ENCODE data around the gene SH2D3C.

DNA sequence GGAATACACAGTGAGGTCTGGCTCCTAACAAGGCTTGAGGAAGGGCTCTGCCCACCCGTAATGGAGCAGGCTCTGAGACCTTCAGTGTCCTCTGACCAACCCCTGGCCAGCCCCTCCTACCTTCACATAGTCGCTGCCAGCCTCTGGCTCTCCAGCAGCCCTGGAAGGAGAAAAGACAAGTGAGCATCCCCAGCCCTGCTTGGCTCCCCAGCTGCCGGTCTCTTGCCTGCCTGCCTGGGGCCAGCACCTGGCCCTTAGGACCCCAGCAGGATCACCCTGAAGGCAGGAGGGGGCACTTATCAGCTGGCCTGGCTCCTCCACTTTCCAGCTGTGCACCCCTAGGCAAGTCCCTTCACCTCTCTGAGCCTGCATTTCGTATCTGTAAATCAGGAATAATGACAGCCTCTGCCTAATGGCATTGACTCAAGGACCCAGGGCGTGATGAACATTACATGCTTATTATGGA lies 16.9 kb downstream of the SH2D3C start:
- TF ChIP-seq, protein P1, sequence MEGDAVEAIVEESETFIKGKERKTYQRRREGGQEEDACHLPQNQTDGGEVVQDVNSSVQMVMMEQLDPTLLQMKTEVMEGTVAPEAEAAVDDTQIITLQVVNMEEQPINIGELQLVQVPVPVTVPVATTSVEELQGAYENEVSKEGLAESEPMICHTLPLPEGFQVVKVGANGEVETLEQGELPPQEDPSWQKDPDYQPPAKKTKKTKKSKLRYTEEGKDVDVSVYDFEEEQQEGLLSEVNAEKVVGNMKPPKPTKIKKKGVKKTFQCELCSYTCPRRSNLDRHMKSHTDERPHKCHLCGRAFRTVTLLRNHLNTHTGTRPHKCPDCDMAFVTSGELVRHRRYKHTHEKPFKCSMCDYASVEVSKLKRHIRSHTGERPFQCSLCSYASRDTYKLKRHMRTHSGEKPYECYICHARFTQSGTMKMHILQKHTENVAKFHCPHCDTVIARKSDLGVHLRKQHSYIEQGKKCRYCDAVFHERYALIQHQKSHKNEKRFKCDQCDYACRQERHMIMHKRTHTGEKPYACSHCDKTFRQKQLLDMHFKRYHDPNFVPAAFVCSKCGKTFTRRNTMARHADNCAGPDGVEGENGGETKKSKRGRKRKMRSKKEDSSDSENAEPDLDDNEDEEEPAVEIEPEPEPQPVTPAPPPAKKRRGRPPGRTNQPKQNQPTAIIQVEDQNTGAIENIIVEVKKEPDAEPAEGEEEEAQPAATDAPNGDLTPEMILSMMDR (IDR thresholded peaks at IDR 0.05; ENCODE audit: poor library complexity, severe bottlenecking): no peak
- no peak for TF ChIP-seq POLR2AphosphoS5 (IDR thresholded peaks at IDR 0.05)
- no peak for TF ChIP-seq EP300 (conservative IDR thresholded peaks at IDR 0.05; ENCODE audit: poor library complexity, severe bottlenecking)
- TF ChIP-seq EZH2 (IDR thresholded peaks at IDR 0.05; ENCODE audit: borderline replicate concordance, insufficient read depth, low read length, poor library complexity, severe bottlenecking): no peak
- TF ChIP-seq TAF1 (IDR thresholded peaks at IDR 0.05; ENCODE audit: low read depth): no peak
